Uterus (tissue), 2 donors: ENCODE measurements around the gene TCF19.

Experiments used
- POLR2A ChIP-seq, 2 donors: fragments of 450-650 bp; IDR thresholded peaks; one replicate each; pipeline ENCODE4 v1.6.1; 2016; ENCODE audit warnings: antibody characterized with exemption in 2 of 2, mild to moderate bottlenecking in 1 of 2, moderate library complexity in 1 of 2
- TF ChIP-seq, protein P1 (sequence below), 4 experiments: fragments of 200-600 bp in 2 of 4; fragments of 450-650 bp in 2 of 4; sonication (generic) in 2 of 4; IDR thresholded peaks; one replicate each; pipeline ENCODE4 v1.5.1; 2016 to 2019; ENCODE audit warnings: antibody characterized with exemption in 4 of 4, mild to moderate bottlenecking in 2 of 4, moderate library complexity in 1 of 4

DNA sequence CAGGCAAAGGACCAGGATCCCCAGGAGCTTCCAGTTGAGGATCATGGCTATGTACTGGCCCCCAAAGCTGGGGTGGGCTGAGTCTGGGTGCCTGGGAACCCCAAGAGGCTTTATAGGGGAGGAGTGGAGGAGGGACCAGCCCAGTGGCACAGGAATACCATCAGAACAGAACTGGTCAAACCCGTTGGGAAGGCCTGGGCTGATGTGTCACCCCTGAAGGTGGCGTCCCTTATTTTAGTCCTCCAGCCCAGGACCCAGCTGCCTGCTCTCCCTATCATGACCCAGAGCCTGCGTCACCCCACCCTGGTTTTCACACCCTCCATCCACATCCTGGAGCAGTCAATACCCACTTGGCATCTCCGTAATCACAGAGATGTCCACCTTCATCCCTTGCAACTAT, 19.4 kb upstream of the TCF19 start, which contains the start of gene PSORS1C2:
- TF ChIP-seq, protein P1, sequence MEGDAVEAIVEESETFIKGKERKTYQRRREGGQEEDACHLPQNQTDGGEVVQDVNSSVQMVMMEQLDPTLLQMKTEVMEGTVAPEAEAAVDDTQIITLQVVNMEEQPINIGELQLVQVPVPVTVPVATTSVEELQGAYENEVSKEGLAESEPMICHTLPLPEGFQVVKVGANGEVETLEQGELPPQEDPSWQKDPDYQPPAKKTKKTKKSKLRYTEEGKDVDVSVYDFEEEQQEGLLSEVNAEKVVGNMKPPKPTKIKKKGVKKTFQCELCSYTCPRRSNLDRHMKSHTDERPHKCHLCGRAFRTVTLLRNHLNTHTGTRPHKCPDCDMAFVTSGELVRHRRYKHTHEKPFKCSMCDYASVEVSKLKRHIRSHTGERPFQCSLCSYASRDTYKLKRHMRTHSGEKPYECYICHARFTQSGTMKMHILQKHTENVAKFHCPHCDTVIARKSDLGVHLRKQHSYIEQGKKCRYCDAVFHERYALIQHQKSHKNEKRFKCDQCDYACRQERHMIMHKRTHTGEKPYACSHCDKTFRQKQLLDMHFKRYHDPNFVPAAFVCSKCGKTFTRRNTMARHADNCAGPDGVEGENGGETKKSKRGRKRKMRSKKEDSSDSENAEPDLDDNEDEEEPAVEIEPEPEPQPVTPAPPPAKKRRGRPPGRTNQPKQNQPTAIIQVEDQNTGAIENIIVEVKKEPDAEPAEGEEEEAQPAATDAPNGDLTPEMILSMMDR (IDR thresholded peaks at IDR 0.05), result no peak
- TF ChIP-seq POLR2A (IDR thresholded peaks at IDR 0.05), result no peak
